AG08395 (cell line): Measurements from ENCODE around the gene ATP11B.
A peak's percentile ranks its signal among the peaks of the same experiment; 100 is the strongest.
"Not testable (repeated sequence)": the region's sequence is repeated elsewhere in the genome, so short reads cannot be mapped to it uniquely, and the experiment has no call there.

Experiments used
- DNase-seq: peaks from one replicate; pipeline ENCODE4 v3.0.0; 2012; ENCODE audit warnings: mixed read lengths, low spot score

The ATP11B gene

DNA sequence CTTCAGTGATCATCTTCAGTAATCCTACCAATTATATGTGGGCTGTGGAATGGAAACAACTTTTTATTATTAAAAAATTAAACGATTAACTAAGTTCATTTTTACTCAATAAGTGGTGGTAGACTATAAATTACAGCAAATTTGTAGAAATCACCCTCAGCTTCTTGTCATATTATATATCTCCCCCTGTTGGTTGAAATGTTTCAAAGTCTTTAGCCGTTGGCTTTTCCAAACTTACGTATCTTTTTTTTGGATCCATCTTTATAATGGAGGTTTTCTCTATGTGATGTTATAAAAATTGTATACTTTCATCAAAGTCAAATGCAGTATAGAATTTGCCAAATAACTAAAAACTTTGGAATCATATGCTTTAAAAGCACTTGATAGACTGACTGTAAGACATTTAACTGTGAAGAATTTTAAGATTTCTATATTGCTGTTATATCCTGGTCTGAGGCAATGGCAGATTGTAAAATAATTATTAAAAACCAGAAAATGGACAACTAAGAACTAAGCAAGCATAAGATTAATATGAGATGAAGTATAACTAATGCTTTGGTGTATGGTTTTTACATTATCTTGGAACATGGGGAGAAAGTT is 44.7 kb downstream of the ATP11B start:
- DNase-seq, result peak; percentile 5

DNA sequence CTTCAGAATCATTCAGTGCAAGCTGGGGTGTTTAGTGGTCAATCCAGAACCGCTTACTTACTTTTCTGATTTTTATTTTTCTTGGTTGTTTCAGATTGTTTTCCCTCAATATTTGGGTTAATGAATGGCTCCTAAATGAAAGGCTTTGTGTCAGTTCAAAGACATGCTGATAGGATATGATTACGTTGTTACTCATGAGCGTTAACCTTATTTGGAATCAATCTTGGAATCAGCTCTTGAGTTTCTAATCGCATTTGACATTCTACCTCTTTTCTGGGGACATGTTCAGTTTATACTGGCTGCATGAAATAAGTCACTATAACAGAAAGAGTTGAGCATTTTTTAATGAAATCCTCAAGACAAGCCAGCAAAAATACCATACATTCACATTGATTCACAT is 50.2 kb downstream of the ATP11B start:
- DNase-seq, result no peak

DNA sequence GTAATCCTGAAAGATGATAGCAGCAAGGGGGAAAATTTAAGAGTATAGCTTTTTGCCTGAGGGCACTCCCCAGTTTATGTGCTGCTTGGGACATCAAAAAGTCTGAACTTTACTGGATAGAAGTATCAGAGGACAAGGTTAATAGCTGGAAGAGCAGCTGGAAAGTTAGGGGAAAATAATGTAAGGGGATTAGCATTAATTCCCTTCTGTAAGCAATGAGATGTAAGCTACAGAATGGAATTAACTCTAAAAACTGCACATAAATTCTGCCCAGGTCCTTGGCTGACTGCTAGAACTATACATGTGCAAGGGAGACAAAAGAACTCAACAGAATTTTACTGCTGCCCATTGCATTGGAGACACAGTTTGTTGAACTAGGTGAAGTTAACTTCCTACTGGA is 55.6 kb downstream of the ATP11B start:
- no peak for DNase-seq

DNA sequence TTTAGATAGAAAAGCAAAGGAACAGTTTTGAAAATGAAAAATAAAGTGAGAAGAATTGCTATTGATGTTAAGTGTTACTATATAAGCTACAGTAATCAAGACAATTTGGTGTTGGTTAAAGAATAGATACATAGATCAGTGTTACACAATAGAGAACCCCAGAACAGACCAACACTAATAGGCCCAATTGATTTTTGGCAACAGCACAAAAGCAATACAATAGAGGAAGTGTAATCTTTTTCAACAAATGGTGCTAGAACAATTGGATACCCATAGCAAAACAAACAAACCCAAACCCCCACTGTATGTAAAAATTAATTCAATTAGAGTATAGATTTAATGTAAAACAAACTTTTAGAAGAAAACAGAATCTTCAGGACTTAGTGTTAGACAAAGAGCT is 61.8 kb downstream of the ATP11B start:
- DNase-seq, result no peak

DNA sequence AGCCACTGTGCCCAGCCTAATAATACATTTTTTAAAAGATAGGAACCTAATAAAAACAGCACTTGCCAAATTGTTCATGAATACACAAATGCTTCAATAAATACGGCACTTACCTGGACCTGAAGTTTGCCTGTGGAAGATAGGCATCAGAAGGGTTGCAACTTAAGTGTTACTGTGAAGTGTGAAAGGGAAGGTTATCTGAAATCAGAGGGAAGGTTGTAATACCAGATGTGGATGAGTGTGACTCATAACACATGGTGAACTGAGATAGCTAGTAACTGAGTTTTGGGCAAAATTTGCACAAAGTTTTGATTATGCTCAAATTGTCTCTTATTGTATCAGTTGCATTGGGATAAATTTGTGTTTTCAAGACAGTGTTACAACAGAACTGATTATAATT is 68.0 kb downstream of the ATP11B start:
- DNase-seq, result peak; percentile 6

DNA sequence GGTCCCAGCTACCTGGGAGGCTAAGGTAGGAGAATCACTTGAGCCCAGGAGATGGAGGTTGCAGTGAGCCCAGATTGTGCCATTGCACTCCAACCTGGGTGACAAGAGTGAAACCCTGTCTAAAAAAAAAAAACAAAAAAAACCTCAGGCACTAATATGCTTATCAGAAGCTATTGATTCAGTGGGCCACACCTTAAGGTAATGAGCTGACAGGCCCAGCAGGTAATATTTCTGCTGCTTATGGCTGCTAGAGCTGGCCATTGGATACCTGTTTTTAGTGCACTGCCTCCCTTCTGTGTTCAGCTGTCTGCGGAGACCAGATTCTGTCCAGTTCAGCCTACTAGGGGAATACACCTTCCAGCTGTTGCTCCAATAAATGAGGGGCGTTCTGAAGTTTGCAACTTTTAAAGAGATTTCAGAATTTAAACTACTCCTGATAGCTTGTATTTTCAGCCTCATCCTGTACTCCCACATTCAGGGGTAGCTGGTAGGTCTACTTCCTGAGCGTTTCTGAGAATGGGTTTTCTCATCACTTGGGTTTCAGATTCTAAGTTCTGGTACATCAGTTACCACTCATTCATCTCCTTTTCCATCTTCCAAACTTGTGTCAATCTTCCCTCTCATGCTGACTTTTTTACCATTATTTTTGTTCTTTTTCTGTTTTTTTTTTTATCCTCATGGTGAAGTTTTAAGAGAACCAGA is 69.0 kb downstream of the ATP11B start:
- DNase-seq, result no peak

DNA sequence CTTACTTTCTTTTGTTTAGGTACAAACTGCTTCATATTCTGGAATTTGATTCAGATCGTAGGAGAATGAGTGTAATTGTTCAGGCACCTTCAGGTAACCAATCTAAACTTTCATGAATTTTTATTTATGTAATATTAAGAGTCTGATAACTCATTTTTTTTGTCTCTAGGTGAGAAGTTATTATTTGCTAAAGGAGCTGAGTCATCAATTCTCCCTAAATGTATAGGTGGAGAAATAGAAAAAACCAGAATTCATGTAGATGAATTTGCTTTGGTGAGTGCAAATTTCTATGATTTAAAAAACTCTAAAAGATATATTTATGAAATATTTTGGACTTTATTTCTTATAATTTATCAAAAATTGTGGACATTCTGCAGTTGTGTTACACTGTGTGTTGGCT is 75.8 kb downstream of the ATP11B start:
- no peak for DNase-seq

DNA sequence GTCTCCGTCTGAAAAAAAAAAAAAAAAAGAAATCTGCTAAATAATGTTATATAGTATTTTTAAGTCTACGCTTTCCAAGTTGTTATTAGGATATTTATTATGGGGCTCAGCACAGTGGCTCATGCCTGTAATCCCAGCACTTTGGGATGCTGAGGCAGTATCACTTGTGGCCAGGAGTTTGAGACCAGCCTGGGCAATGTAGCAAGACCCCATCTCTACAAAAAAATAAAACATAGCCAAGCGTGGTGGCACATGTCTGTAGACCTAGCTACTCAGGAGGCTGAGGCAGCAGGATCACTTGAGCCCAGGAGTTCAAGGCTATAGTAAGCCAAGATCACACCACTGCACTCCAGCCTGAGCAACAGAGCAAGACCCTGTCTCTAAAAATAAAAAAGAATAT is 77.6 kb downstream of the ATP11B start:
- DNase-seq, result not testable (repeated sequence)

DNA sequence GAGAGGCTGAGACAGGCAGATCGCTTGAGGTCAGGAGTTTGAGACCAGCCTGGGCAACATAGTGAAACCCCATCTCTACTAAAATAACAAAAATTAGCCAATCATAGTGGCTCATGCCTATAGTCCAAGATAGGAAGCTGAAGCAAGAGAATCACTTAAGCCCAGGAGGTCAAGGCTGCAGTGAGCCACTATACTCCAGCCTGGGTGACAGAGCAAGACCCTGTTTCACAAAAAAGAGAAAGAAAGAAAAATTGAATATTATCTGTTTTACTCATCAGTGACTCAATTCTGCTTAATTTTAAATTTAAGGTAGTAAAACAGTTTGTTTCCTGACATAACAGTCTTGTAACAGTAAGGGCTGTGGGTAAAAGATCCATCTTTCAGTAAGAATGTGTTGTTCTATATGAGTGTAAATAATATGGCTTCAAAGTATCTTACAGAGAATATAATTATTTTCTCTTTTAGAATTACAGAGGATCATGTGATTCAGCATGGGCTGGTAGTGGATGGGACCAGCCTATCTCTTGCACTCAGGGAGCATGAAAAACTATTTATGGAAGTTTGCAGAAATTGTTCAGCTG is 85.8 kb downstream of the ATP11B start:
- DNase-seq, result no peak

DNA sequence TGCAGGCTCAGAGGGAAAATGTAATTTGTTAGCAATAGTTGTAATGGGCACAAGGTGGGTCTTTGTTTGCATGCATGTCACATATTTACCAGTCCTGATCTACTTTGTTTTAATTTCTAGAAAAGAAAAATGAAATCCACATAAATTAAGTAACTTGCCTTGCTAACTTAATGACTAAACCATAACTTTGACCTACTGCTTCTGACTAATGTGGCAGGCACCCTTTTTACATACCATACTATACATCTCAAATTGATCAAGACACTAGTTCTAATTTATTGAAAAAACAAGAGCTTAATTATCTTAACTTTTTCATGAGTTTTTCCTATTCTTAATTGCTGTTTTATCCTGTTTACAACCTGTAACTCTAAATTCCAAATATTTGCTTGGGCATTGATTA is 93.2 kb downstream of the ATP11B start:
- no peak for DNase-seq

DNA sequence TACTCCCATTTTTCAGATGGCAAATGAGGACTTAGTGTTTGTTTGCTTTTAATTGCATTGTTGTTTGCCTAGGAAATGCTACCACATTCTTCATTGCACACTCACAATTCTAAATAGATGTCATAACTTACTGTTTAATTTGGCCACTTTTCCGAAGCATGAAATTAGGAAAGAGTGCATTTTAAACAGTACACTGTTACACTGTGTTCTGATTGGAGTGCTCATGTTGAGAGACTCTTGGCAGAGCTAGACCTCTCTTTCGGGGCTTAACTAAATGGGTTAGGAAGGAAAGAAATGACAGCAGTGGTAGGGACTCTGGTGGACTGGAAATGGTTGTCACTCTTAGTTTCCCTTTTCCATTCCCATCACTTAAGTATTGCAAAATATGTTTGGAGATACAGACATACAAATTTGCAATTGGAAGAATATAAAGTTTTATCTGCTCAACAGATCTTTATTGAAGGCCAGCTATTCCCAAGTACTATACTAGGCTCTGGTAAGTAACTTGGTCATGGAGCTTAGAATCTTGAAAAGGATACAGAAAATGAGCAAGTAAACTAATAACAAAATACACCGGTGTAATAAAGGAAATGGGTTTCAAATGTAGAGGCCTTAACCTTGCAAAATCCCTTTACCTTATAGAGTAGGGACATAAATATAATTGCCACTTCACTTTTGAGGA is 96.8 kb downstream of the ATP11B start:
- DNase-seq, result no peak

DNA sequence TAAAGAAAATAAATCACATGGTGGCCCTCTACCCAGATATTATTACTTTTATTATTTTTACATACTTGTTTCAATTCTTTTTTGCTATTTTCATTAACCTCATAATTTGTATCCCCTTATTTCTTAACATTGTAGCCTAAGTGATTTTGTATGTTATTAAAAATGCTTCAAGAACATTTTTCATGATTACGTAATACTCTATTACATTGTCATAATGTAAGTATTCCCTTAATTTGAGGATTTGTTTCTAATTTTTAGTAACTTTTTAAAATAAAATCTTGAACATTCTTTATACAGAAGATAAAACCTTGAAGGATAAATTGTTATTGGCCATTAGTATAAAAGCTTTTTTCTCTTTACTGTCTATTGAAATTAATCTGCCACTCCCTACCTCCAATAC is 98.1 kb downstream of the ATP11B start:
- DNase-seq, result no peak

DNA sequence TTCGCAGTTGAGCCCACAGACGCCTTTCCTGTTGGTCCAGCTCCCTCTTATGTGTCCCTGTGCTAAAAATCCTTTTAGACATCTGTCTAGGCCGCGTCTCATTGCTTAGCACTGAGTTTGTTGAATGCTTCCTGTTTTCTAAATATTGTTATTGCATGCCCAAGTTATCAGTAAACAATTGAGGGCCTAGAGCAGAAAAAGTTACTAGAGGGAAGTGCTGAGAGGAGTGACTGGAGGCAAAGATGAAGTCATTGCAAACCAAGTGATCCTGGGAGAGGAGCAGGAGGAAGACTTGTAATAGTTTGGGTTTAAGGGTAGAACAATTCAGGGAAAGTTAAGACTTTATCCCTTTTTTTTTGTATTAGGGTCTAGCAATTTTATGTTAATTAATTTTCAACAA is 98.9 kb downstream of the ATP11B start:
- DNase-seq, result no peak

DNA sequence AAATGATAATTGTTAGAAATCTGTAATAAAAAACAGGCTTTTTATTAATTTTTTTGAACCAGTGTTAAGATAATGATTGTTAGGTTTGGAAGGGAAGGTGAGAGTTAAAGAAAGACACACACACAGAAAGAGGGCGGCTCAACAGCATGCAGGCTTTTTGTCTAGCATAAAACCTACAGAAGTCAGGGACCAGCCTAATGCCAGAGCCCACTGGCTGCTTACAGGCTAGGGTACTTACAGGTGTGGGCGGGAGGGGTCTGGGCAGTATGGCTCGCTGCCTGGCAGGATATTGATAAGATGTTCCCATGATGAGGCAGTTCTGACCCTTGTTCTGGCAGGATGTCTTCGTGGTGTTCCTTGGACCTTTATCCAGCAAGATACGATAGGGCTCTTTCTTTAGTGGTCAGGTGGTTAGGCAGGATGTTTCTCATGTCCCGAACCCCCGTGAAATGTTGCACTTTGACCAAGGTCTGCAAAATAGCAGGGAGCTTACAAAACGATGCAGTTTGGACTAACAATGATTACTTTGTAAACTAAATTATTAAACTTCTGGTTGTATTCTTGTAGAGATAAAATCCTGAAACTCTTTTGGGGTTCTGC is 102.3 kb downstream of the ATP11B start:
- DNase-seq, result no peak

DNA sequence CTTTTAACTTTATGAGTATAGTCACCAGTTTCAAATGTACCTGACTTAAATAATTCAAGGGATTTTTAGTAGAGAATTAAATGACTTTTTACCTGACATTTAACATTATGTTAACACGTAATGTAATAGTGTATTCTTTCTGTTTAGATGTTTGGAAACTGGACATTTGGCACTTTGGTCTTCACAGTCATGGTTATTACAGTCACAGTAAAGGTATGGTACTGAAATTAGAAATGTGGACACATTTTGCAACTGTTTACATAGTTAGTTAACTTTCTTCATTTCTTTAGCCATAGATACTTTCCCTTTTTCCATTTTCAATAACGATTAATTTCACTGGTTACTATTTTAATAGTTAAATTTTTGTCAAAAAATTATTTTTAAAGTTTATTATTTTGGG is 103.2 kb downstream of the ATP11B start:
- DNase-seq, result no peak

DNA sequence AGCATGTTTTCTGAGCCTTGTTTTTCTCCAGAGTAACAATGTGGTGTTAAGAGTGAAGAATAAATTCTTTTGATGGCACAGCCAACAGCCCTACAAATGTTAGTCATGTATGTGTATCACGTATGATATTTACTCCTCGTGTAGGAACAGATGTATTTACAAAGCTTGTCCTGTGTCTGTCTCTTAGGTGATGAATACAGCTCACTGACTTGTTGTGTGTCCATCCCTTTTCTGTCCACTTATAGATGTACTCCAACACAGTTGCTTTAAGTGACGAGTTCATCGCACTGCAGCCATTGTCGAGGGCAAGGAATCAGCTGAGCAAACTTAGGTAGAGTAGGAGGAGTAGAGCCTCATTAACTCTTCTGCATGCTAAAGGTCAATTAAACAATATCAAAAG is 108.9 kb downstream of the ATP11B start:
- no peak for DNase-seq

DNA sequence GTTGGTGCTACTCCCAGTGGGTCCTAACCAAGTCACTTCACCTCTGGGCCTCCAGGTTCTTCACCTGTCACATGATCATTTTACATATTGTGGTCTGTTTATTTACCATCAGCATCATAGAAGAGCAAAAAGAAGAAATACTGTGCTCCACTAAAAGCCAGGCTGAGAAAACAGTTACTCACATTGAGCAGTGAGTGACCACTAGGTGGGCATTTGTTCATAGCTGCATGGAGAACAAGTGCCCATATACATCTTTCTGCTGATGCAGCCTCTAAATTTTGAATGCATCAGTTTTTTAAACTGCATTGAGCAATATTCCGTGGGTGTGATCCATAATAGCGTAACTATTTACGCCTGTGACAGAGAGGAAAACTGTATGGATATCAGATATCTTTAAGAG is 110.9 kb downstream of the ATP11B start:
- DNase-seq, result no peak

DNA sequence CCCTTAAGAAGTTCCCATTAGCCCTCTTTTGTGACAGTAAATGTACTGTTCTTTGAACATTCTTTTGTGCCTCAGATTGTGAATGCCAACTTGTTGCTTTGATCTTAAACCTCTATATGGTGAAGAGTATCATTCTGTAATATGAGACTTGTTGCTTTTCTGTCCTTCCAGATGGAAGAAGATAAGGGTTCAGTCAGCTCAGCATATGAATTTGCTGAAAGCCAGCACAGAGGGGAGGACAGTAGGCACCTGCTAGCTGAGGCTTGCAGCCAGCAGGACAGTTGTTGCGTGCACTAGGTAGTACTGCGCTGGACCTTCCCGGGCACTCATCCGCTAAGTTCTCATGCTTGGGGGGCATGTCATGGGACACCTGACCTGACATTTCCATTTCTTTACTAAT is 112.3 kb downstream of the ATP11B start:
- DNase-seq, result no peak

DNA sequence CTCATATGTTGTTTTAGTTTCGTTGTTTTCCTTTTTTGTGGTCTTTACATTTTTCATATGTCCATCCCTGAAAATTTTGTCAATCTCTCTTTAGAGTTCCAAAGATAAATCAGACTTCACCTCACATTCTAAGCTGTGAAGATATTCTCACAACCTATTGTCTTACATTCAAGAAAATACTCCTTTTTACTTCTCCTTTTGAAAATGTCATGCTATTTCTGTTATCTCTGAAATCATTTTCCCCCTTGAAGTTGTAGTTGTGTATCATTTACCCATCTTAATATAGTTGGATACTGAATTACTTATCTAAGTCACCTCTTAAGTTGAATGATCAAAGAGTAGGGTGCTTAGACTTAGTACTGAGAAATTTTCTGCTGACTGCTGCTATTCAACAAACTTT is 112.7 kb downstream of the ATP11B start:
- no peak for DNase-seq

DNA sequence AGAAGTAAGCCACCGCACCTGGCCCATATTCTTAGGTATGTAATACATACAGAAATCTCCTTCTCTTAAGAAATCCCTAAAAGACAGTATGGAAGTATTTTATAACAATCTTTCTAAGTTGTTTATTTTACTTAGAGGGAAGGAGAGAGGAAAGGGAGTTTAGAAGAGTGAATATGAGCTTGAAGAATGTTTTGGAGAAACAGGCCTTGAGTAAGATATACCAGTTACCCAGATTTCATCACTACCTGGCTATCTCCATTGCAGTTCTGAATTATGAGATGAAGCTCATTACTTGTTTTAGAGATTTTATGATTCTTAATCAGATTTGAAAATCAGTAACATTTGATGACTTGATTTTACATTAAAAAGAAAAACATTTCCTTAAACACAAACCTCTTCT is 115.2 kb downstream of the ATP11B start:
- DNase-seq, result no peak

DNA sequence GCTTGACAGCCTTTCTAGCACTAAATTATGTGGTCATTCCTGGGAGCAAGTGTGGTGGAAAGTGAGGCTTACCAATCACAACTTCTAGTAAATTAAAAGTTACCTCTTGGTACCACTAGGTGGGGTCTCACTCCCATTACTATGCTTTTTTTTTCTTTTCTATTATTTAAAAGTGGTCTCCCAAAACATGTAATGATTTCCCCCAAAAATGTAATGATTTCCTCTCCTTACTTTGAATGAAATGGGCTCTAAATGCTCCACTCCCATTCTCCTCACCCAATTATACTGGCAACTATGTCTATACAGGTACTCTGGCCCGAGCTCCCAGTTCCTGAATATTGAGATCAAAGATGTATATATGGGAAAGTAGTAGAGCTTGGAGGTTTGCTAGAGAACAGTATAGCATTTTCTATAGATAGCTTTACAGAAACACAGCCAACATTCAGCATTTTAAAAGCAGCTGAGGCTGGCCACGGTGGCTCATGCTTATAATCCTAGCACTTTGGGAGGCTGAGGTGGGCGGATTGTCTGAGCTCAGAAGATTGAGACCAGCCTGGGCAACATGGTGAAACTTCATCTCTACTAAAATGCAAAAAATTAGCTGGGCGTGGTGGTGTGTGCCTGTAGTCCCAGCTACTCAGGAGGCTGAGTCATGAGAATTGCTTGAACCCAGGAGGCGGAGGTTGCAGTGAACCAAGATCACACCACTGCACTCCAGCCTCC is 116.2 kb downstream of the ATP11B start:
- peak; percentile 28 for DNase-seq
